ENCODE data around the gene ACTC1.

ACTC1 gene

GRCh38 chr15:34799149-34800101, 4.1 kb upstream of the ACTC1 start:
- DNase-seq: peak; percentile 81

GRCh38 chr15:34796847-34797435, 1.6 kb upstream of the ACTC1 start:
- DNase-seq: no peak

- no peak for DNase-seq
Observed at GRCh38 chr15:34794590-34795206, 651 bp downstream of the ACTC1 start.

GRCh38 chr15:34793901-34794300, 1.4 kb downstream of the ACTC1 start:
- DNase-seq: no peak

GRCh38 chr15:34793071-34793470, 2.3 kb downstream of the ACTC1 start:
- no peak for DNase-seq

GRCh38 chr15:34791701-34792100, 3.6 kb downstream of the ACTC1 start:
- no peak for DNase-seq

- DNase-seq: no peak
Observed at GRCh38 chr15:34790121-34790520, 5.2 kb downstream of the ACTC1 start.

- DNase-seq: no peak
Observed at GRCh38 chr15:34789326-34789725, 6.0 kb downstream of the ACTC1 start.

- DNase-seq: no peak
Observed at GRCh38 chr15:34786206-34786605, 9.1 kb downstream of the ACTC1 start.

GRCh38 chr15:34783991-34784390, 11.4 kb downstream of the ACTC1 start:
- DNase-seq: no peak

- no peak for DNase-seq
Observed at GRCh38 chr15:34783431-34783830, 11.9 kb downstream of the ACTC1 start.

GRCh38 chr15:34782901-34783300, 12.4 kb downstream of the ACTC1 start:
- no peak for DNase-seq

- DNase-seq: no peak
Observed at GRCh38 chr15:34780725-34781124, 14.6 kb downstream of the ACTC1 start.

- DNase-seq: no peak
Observed at GRCh38 chr15:34776606-34777105, 18.7 kb downstream of the ACTC1 start.

- peak; percentile 44 for DNase-seq
Observed at GRCh38 chr15:34773917-34774316, 21.4 kb downstream of the ACTC1 start.

GRCh38 chr15:34773013-34773412, 22.3 kb downstream of the ACTC1 start:
- DNase-seq: no peak

GRCh38 chr15:34772312-34772711, 23.0 kb downstream of the ACTC1 start:
- DNase-seq: no peak

GRCh38 chr15:34769711-34770110, 25.6 kb downstream of the ACTC1 start:
- DNase-seq: no peak

- no peak for DNase-seq
Observed at GRCh38 chr15:34768530-34768929, 26.8 kb downstream of the ACTC1 start.

GRCh38 chr15:34765741-34766140, 29.6 kb downstream of the ACTC1 start:
- no peak for DNase-seq

- no peak for DNase-seq
Observed at GRCh38 chr15:34760909-34761308, 34.4 kb downstream of the ACTC1 start.

GRCh38 chr15:34759992-34760391, 35.4 kb downstream of the ACTC1 start:
- DNase-seq: no peak

GRCh38 chr15:34759347-34759746, 36.0 kb downstream of the ACTC1 start:
- DNase-seq: no peak

GRCh38 chr15:34757262-34757661, 38.1 kb downstream of the ACTC1 start:
- DNase-seq: no peak

Measured in NCI-H1694 (cell line).